ENCODE data around the gene CMSS1. TPM values are rescaled to one million over a fixed set of nuclear protein-coding genes. Genes with fewer than 3 reads are reported as not detected.

The CMSS1 gene
- total RNA-seq, 4 donors from 2014 or later, result 1.8 to 41.2 (median 17.0) TPM

GRCh38 chr3:100230710-100231109, 413.0 kb downstream of the CMSS1 start:
- no peaks in the 10 kb centered on the region for H3K4me1 ChIP-seq
- no peak for DNase-seq
- no peaks in the 10 kb centered on the region for H3K36me3 ChIP-seq
- no peak overlapping the region for H3K27ac ChIP-seq
- TF ChIP-seq CTCF (IDR thresholded peaks at IDR 0.05) (no peak), POLR2A (IDR thresholded peaks at IDR 0.05) (no peak)
- intact Hi-C loops (cut with DNase I; ENCODE audit: low total_unique reads), result no loop called here
- no peak overlapping the region for H3K4me3 ChIP-seq
- no peaks in the 10 kb centered on the region for H3K27me3 ChIP-seq
- no peaks in the 10 kb centered on the region for H3K9me3 ChIP-seq

Small RNA genes within 50 kb of the gene (microRNA-seq; reads per million reads assigned to microRNA genes)
- gene MIR3921 (ENCODE audit: borderline microRNAs expressed, borderline replicate concordance), result not detected

Small RNA genes within 50 kb of the gene (small RNA-seq; reads per million reads assigned to genes)
- not detected for gene MIR3921

Other genes starting within 250 kb of the CMSS1 start
- 10 to 100 TPM in 3 of 4 donors, 1 to 10 TPM in 1; 2.6 to 30.9 (median 18.0) TPM for gene COL8A1, start 179.3 kb upstream of the CMSS1 start, total RNA-seq

Measured in uterus (tissue), 4 donors.